HG03521 (cell line): ENCODE measurements around the gene NRG3.
"Not testable (repeated sequence)": the region's sequence is repeated elsewhere in the genome, so short reads cannot be mapped to it uniquely, and the experiment has no call there.

ENCODE experiments used
- ATAC-seq: cut with Tn5 transposase; IDR thresholded peaks from one replicate; pipeline ENCODE4 v1.9.1; 2021; ENCODE audit warnings: mild to moderate bottlenecking, moderate library complexity; ENCODE audit not compliant: unreplicated experiment

The NRG3 gene

DNA sequence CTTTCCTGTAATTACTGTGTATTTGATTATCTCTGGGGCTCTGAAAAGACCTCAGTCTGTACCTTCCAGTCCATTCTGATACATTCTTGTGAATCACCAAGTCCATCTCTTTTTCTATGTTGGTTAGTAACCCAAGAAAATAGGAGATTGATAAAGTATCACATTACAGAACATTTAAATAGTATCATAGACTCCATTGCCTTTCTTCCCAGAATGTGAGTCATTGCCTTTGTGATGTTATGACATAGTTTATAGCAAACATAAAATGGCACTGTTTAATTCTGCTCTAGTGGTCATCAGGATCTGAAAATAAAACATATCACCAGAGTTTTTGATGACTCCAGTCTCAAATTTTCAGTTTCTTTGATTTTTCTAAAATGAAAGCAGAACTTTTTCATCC is 78.4 kb downstream of the NRG3 start:
- no peak for ATAC-seq

DNA sequence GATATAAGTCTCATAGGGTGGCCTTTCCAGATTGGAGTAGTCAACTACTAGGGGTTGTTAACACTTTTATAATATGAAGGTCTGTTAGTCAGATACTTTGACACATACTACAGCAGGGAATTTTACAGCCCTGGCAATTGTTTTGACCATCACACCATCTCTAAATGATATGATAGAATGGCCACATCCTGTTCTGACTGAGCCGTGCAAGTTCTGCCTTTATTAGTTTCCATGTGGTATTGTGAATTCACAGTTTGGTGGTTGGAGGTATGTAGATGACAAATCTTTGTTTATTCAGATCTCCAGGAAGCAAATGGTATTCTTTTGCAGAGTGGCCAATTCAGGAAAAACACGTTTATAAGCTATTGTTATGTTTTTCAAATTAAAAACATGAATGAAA is 83.0 kb downstream of the NRG3 start:
- no peak for ATAC-seq

DNA sequence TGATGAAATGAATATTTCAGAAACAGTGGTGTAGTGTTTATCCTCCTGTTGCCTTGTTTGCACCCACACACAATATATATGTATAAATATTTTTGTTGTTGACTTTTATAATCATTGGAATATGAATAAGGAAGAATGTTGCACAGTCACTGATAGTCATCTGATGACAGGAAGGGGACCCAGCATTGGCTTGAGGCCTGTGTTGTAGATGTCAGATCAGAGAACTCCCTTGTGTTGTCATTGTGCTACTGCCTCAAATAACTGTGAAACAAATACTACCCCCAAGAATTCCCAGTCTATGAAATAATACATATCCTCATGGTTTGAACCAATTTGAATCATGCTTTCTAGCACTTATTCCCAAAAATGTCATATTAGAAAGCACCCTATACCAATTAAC is 84.0 kb downstream of the NRG3 start:
- no peak for ATAC-seq

GRCh38 chr10:81961451-81962184 is 86.6 kb downstream of the NRG3 start:
- ATAC-seq: no peak

- no peak for ATAC-seq
Observed at GRCh38 chr10:81963606-81964005, 88.6 kb downstream of the NRG3 start.

DNA sequence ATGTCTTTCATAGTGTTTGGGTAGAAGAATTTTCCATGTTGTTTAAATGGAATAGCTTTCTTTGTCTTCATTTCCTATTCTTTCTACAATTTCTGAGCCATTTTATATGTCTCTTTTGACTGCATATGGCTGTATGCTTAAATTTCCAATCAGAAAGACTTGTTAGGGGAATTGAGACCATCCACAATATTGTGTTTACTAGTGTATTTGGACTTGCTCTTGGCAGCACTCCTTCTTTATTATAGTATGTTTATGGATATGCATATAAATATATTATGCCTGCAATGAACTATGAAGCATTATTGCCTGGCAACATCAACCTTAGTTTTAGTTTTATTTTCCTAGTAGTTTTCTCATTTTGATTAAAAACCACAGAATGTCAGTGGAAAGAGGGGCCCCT is 92.7 kb downstream of the NRG3 start:
- no peak for ATAC-seq

DNA sequence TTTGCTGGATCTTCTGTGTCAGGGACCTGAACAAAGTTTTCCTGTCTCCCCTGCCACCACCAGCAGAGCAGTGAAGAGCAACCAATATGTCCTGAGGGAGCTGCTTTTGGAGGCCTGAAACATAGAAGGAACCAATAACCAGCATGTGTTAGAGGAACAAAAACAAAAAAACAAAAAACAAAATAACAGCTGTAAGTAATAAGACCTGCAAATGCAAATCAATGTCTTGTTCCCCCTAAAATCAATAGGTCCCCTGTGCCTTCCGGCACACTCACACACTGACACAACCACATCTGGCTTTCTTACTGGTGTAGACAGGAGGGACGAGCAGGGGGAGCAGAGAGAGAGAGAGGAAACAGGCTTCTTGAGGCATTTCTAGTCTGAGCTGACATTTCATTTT is 94.1 kb downstream of the NRG3 start:
- no peak for ATAC-seq

GRCh38 chr10:81978238-81978637 is 103.2 kb downstream of the NRG3 start:
- ATAC-seq: no peak

DNA sequence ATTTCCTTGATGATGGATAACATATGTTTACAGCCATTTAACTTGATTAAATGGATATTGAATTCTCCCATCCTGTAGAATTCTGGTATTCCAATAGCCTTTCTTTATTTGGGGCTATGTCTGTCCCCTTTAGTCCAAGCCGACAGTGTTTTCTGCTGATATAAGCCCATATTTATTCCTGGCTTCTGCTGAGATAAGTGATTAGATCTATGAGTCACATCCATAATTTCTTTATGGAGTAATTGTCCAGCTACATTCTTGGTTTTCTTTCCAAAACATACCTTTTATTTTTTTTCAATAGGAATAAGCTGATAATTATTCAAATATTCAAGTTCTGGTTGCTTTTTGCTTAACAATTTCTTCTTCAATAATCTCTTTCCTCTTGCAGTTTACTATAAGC is 106.7 kb downstream of the NRG3 start:
- no peak for ATAC-seq

- ATAC-seq: no peak
Observed at GRCh38 chr10:81984428-81984827, 109.4 kb downstream of the NRG3 start.

DNA sequence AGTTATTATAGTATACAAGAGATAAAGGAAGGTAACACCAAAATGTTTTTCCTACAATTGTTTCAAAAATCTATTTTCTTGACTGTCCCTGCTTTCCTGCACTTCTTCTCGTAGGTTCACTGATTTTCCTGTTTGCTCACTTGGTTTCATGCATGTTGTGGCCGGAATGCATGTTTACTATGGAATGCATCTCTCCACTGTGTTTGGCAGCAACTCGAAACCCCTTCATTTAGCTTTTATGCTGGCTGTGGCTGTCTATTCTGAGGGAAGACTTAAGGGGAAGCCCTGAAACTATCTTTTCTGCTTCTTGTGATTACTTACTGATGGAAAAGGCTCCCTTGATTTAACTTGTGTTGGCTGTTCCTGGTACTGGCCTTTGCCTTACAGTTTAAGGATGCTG is 120.3 kb downstream of the NRG3 start:
- no peak for ATAC-seq

DNA sequence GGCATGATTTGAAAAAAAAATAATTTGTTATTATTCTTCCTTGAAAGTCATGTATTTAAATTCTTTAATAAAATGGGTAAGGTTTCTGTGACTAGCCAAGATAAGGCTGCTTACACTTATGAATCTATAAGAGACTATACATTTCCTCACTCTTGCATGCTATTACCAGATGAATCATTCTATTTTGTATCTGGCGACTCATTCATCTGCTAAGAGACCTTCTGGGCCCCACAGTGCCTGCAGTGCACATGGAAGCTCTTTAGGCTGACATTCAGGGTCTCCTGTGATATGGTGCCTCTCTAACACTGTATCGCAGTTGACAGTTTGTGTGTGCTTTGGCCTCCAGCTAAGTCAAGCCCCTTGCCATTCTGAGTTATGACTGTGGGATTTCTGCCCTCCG is 121.9 kb downstream of the NRG3 start:
- ATAC-seq: no peak

GRCh38 chr10:82020999-82021398 is 146.0 kb downstream of the NRG3 start:
- no peak for ATAC-seq

DNA sequence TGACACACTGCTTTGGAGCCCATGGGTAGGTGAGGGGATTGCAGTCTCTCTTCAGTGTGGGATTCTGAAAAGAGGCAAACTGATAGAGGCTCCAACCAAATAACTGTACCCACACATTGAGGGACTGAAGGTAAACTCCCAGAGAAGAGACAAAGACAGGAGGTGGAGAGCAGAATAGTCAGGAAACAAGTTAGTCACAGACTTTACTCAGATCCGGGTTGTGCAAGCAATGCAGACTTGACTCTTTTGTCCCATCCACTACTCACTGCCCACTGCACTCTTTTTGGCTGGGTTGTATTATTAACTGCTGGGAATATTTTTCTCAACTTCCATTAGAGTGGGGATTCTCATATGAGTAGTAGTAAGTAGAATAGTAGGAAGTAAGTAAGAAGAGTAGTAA is 152.7 kb downstream of the NRG3 start:
- ATAC-seq: no peak

GRCh38 chr10:82037076-82037475 is 162.1 kb downstream of the NRG3 start:
- no peak for ATAC-seq

GRCh38 chr10:82038587-82038986 is 163.6 kb downstream of the NRG3 start:
- no peak for ATAC-seq

DNA sequence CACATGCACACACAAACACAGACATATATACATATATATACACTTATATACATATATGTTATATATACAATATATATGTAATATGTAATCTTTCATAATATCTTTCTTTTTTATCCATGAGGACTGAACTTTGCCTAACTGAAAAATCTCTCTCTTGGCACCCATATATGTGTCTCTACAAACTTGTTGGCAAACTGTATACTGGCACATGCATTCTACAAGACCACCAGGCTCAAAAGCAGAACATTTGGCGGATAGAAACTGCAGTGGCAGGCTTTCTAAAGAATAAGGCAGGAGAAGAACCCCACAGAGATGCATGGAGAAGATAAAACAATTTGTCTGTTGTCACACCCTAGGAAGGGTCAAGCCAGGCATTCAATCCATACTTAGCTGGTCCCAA is 165.3 kb downstream of the NRG3 start:
- ATAC-seq: no peak

DNA sequence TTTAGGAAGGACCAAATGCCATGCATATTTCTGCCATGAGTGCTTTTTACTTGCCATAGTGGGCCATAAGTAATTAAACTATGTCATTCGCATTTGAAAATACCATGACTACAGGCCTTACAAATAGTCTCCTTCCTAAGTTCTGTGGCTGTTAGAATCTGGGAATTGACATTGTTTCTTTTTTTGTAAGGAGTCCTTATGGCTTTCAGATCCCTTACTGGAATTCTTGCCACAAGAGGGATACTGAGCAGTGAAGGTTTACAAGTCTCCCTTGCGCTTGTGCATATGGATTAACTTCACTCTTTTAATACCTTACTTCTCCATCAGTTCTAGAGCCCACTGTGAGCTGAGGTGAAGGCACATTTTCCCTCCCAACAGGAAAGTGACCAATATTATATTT is 166.0 kb downstream of the NRG3 start:
- no peak for ATAC-seq

DNA sequence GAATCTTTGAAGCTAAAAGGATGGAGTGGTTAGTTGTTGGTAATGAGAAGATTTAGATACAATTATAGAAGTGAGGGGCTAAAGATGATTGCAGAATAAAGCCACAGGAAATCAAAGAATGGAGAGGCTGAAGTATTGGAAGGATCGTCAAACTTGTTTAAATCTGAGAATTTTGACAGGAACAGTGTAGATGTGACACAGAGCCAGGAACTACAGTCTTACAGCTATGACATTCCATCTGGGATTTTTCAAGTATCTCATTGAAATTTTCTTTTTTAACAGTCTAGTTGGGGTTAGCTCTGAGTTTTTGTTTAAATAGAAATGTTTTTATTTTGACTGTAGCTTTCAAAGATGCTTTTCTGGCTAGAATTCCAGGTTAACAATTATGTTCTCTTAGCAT is 181.4 kb downstream of the NRG3 start:
- ATAC-seq: no peak

GRCh38 chr10:82067192-82067591 is 192.2 kb downstream of the NRG3 start:
- ATAC-seq: not testable (repeated sequence)

DNA sequence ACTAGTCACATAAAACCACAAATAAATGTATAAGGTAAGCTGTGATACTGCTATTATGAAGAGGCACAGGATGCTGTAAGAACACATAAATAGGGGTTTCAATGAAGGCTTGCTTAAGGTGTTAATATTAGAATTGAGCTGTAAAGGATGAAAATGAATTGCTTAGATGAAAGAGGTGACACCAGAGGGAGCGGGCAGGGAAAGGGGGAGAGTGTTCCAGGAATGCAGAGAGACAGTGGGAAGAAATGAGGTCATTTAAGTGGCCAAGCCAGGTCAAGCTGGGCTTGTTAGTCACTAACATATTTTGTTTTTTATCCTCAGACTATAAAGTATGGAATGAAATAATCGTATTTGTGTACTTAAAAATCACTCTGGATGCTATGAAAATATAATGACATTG is 193.5 kb downstream of the NRG3 start:
- no peak for ATAC-seq

DNA sequence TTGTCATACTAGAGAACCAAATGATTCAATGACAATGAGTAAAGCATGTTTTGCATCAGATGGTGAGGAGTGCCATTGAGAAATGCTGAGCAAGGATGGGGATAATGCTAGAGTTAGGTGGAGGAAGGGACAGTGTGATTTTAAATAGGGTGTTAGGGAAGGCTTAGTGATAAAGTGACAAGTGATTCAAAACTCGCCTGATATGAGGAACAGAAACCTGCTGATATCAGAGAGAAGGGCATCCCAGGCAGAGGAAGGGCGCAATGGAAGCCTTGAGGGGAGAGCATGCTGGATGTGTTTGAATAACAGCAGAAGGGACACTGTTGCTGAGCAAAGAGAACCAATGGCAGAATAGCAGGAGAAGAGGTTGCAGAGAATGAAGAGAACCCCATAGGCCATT is 196.2 kb downstream of the NRG3 start:
- ATAC-seq: no peak

DNA sequence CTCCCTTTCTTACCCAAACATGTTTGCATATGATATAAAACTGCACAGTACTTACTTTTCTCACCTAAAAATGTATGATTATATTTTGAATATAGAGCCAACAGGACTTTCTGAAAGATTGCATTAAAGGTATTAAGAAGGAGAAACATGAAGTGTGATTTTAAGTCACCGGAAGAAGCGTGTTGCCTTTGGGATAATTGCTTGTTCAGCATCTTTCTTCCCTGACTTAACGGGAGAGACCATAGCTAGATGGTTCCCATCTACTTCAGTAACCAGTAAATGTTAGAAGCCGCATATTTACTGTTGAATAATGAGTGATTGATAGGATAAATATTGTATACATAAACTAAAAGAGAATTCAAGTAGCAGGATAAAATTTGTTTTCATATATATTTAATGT is 197.1 kb downstream of the NRG3 start:
- ATAC-seq: no peak
